Gastroesophageal sphincter (tissue), 3 donors: ENCODE results near the gene EIF5B.

ENCODE experiments used
- EP300 ChIP-seq: sonication (generic); formaldehyde crosslinking; IDR thresholded peaks from one replicate; pipeline ENCODE4 v1.6.1; 2017; ENCODE audit warnings: antibody characterized with exemption, mild to moderate bottlenecking
- POLR2A ChIP-seq, 2 donors: fragments of 450-650 bp; IDR thresholded peaks; one replicate each; pipeline ENCODE4 v1.6.1; 2017; ENCODE audit warnings: antibody characterized with exemption in 2 of 2, mild to moderate bottlenecking in 2 of 2, moderate library complexity in 1 of 2
- POLR2AphosphoS5 ChIP-seq: sonication (generic); formaldehyde crosslinking; IDR thresholded peaks from one replicate; pipeline ENCODE4 v1.6.1; 2017; ENCODE audit warnings: antibody characterized with exemption
- TF ChIP-seq, protein P1 (sequence below), 4 experiments: fragments of 200-600 bp in 2 of 4; fragments of 450-650 bp in 2 of 4; sonication (generic) in 1 of 4; IDR thresholded peaks; one replicate each; pipeline ENCODE4 v1.5.1; 2017 to 2019; ENCODE audit warnings: antibody characterized with exemption in 4 of 4, mild to moderate bottlenecking in 2 of 4, moderate library complexity in 2 of 4

DNA sequence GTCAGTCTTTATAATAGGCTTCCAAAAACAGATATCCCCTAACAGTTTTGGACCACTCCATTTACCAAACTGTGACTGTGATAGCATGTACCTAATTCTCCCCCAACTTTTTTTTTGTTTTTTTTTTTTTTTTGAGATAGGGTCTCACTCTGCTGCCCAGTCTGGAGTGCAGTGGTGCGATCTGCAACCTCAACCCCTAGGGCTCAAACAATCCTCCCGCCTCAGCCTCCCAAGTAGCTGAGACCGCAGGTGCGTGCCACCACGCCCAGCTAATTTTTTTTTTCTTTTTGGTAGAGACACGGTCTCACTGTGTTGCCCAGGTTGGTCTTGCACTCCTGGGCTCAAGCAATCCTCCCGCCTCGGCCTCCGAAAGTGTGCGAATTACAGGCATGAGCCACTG lies 99.7 kb downstream of the EIF5B start:
- TF ChIP-seq, protein P1, sequence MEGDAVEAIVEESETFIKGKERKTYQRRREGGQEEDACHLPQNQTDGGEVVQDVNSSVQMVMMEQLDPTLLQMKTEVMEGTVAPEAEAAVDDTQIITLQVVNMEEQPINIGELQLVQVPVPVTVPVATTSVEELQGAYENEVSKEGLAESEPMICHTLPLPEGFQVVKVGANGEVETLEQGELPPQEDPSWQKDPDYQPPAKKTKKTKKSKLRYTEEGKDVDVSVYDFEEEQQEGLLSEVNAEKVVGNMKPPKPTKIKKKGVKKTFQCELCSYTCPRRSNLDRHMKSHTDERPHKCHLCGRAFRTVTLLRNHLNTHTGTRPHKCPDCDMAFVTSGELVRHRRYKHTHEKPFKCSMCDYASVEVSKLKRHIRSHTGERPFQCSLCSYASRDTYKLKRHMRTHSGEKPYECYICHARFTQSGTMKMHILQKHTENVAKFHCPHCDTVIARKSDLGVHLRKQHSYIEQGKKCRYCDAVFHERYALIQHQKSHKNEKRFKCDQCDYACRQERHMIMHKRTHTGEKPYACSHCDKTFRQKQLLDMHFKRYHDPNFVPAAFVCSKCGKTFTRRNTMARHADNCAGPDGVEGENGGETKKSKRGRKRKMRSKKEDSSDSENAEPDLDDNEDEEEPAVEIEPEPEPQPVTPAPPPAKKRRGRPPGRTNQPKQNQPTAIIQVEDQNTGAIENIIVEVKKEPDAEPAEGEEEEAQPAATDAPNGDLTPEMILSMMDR (IDR thresholded peaks at IDR 0.05), result no peak
- no peak for TF ChIP-seq POLR2AphosphoS5
- TF ChIP-seq POLR2A (IDR thresholded peaks at IDR 0.05), result no peak
- TF ChIP-seq EP300, result no peak
